NCI-H146 (cell line): ENCODE results near the gene CHML.

Experiments used
- DNase-seq: peaks from one replicate; lab custom pipeline; 2025; lab: John Stamatoyannopoulos, UW

Gene CHML

GRCh38 chr1:241617426-241617825, 22.7 kb downstream of the CHML start:
- no peak for DNase-seq

- no peak for DNase-seq
These were observed 24.9 kb downstream of the CHML start for GRCh38 chr1:241615043-241615974.

- no peak for DNase-seq
These were observed 25.6 kb downstream of the CHML start for GRCh38 chr1:241614572-241614971.

- no peak for DNase-seq
These were observed 26.0 kb downstream of the CHML start for GRCh38 chr1:241614144-241614543.

- no peak for DNase-seq
These were observed 27.4 kb downstream of the CHML start for GRCh38 chr1:241612533-241613477.

- DNase-seq, result no peak
These were observed 28.4 kb downstream of the CHML start for GRCh38 chr1:241611736-241612135.

GRCh38 chr1:241611063-241611462, 29.1 kb downstream of the CHML start:
- peak; percentile 70 for DNase-seq

GRCh38 chr1:241610056-241610815, 29.9 kb downstream of the CHML start:
- peak; percentile 92 for DNase-seq

GRCh38 chr1:241608379-241609033, 31.7 kb downstream of the CHML start:
- no peak for DNase-seq

- no peak for DNase-seq
These were observed 32.7 kb downstream of the CHML start for GRCh38 chr1:241607497-241607896.

- no peak for DNase-seq
These were observed 33.6 kb downstream of the CHML start for GRCh38 chr1:241606544-241606943.

- DNase-seq, result peak; percentile 19
These were observed 34.9 kb downstream of the CHML start for GRCh38 chr1:241605146-241605805.

GRCh38 chr1:241603731-241604245, 36.4 kb downstream of the CHML start:
- DNase-seq, result no peak

GRCh38 chr1:241600496-241600901, 39.7 kb downstream of the CHML start:
- DNase-seq, result no peak

GRCh38 chr1:241598249-241598648, 41.9 kb downstream of the CHML start:
- peak; percentile 26 for DNase-seq

- no peak for DNase-seq
These were observed 43.5 kb downstream of the CHML start for GRCh38 chr1:241596633-241597032.

GRCh38 chr1:241593186-241593585, 47.0 kb downstream of the CHML start:
- DNase-seq, result no peak

- no peak for DNase-seq
These were observed 47.8 kb downstream of the CHML start for GRCh38 chr1:241592273-241592958.

- DNase-seq, result no peak
These were observed 48.4 kb downstream of the CHML start for GRCh38 chr1:241591736-241592135.

GRCh38 chr1:241591317-241591716, 48.9 kb downstream of the CHML start:
- DNase-seq, result peak; percentile 20
